ENCODE results near the gene CBX4. TPM values are rescaled to one million over a fixed set of nuclear protein-coding genes. Genes with fewer than 3 reads are reported as not detected.

Gene CBX4
- total and polyA plus RNA-seq, 2 of the 13 experiments (the other 11 are each of a cell fraction or from before 2014, with no cell fraction given) = 25.8 to 50.8 TPM

DNA sequence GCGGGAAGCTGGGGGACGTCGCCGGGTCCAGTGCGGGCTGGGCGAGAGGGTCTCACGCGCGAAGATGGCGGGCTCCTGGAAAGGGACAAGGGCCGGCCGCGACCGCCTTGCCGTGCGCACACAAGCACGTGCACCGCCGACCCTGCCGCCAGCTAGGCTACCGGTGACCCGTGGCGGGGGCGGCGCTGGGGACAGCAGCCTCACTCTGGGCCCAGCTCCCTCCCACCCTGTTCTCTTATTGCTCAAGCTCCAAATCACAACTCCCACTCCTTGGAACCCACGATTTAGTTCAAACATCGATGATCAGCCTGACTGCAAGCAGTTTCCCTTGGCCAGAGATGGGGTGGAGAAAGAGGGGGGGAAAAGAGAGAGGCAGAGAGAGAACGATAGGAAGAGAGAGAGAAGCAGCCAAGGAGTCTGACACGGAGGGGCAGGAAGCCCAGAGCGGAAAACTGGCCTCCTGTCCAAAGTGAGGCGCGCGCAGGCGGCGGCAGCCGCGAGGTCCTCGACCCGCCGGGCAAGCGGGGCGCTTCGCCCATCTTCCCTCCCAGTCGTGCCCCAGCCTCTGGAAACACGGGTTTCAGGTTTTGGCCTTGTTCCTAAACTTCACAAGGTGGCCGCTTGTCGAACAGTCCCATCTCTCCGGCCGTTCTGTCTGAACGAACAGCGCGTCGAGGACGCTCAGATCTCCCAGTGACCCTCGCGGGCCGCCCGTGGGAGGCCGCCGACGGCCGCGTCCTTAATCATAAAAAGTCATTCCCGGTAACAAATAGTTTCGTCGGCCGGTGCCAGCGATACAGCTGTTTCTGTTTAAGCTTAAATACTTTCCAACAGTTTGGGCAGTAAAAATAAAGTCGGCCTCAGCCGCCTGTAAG lies 40.7 kb downstream of the CBX4 start (continued):
- TF ChIP-seq, protein P1, sequence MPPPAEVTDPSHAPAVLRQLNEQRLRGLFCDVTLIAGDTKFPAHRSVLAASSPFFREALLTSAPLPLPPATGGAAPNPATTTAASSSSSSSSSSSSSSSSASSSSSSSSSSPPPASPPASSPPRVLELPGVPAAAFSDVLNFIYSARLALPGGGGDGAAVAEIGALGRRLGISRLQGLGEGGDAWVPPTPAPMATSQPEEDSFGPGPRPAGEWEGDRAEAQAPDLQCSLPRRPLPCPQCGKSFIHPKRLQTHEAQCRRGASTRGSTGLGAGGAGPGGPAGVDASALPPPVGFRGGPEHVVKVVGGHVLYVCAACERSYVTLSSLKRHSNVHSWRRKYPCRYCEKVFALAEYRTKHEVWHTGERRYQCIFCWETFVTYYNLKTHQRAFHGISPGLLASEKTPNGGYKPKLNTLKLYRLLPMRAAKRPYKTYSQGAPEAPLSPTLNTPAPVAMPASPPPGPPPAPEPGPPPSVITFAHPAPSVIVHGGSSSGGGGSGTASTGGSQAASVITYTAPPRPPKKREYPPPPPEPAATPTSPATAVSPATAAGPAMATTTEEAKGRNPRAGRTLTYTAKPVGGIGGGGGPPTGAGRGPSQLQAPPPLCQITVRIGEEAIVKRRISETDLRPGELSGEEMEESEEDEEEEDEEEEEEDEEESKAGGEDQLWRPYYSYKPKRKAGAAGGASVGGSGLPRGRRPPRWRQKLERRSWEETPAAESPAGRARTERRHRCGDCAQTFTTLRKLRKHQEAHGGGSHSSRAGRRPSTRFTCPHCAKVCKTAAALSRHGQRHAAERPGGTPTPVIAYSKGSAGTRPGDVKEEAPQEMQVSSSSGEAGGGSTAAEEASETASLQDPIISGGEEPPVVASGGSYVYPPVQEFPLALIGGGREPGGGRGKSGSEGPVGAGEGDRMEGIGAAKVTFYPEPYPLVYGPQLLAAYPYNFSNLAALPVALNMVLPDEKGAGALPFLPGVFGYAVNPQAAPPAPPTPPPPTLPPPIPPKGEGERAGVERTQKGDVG (CRISPR knock-in tag; IDR thresholded peaks at IDR 0.05; ENCODE audit: borderline replicate concordance) = peak; percentile 92
- TF ChIP-seq ZNF556 (CRISPR knock-in tag; IDR thresholded peaks at IDR 0.05; ENCODE audit: borderline replicate concordance) (no peak), CHD4 (IDR thresholded peaks at IDR 0.05; ENCODE audit: borderline replicate concordance, low read length) (no peak), ZNF615 (CRISPR knock-in tag; IDR thresholded peaks at IDR 0.05; ENCODE audit: borderline replicate concordance) (no peak), PAF1 (CRISPR knock-in tag; IDR thresholded peaks at IDR 0.05) (no peak), ZFP36L2 (CRISPR knock-in tag; IDR thresholded peaks at IDR 0.05) (no peak), RFX1 (IDR thresholded peaks at IDR 0.05) (no peak), ASH2L (IDR thresholded peaks at IDR 0.05; ENCODE audit: insufficient read length, low read depth, low read length) (no peak), TBP (CRISPR knock-in tag; IDR thresholded peaks at IDR 0.05) (no peak), ZNF629 (CRISPR knock-in tag; conservative IDR thresholded peaks at IDR 0.05) (no peak), ZNF709 (CRISPR knock-in tag; IDR thresholded peaks at IDR 0.05) (peak; percentile 67; the same call in 1 of the 2 replicates), SP5 (CRISPR knock-in tag; IDR thresholded peaks at IDR 0.05; ENCODE audit: borderline replicate concordance, low read depth) (no peak), DPF2 (CRISPR knock-in tag; IDR thresholded peaks at IDR 0.05; ENCODE audit: borderline replicate concordance, low read depth) (no peak), ZNF790 (CRISPR knock-in tag; IDR thresholded peaks at IDR 0.05; ENCODE audit: borderline replicate concordance) (0 out of 2 replicates have a peak, but pooled peaks have one; percentile 61), U2AF2 (IDR thresholded peaks at IDR 0.05; ENCODE audit: low read depth, low read length) (no peak), ZNF432 (CRISPR knock-in tag; IDR thresholded peaks at IDR 0.05; ENCODE audit: borderline replicate concordance) (no peak), ZNF816 (CRISPR knock-in tag; IDR thresholded peaks at IDR 0.05; ENCODE audit: borderline replicate concordance) (no peak), TARDBP (CRISPR knock-in tag; IDR thresholded peaks at IDR 0.05) (no peak), POGZ (CRISPR knock-in tag; IDR thresholded peaks at IDR 0.05) (no peak), ZNF530 (CRISPR knock-in tag; IDR thresholded peaks at IDR 0.05; ENCODE audit: low read depth) (no peak), HOXD1 (CRISPR knock-in tag; IDR thresholded peaks at IDR 0.05) (no peak), KMT2B (CRISPR knock-in tag; IDR thresholded peaks at IDR 0.05) (no peak), MYC (CRISPR knock-in tag; IDR thresholded peaks at IDR 0.05; ENCODE audit: borderline replicate concordance) (peak; percentile 67; the same call in 1 of the 2 replicates), ZNF660 (CRISPR knock-in tag; IDR thresholded peaks at IDR 0.05; ENCODE audit: borderline replicate concordance, low read depth) (no peak), WIZ (CRISPR knock-in tag; IDR thresholded peaks at IDR 0.05) (no peak)
- TF ChIP-seq, protein P2, sequence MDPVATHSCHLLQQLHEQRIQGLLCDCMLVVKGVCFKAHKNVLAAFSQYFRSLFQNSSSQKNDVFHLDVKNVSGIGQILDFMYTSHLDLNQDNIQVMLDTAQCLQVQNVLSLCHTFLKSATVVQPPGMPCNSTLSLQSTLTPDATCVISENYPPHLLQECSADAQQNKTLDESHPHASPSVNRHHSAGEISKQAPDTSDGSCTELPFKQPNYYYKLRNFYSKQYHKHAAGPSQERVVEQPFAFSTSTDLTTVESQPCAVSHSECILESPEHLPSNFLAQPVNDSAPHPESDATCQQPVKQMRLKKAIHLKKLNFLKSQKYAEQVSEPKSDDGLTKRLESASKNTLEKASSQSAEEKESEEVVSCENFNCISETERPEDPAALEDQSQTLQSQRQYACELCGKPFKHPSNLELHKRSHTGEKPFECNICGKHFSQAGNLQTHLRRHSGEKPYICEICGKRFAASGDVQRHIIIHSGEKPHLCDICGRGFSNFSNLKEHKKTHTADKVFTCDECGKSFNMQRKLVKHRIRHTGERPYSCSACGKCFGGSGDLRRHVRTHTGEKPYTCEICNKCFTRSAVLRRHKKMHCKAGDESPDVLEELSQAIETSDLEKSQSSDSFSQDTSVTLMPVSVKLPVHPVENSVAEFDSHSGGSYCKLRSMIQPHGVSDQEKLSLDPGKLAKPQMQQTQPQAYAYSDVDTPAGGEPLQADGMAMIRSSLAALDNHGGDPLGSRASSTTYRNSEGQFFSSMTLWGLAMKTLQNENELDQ (CRISPR knock-in tag; IDR thresholded peaks at IDR 0.05; ENCODE audit: borderline replicate concordance) = no peak
